ENCODE results near the gene EFNA3. TPM values are rescaled to one million over a fixed set of nuclear protein-coding genes. Genes with fewer than 3 reads are reported as not detected.

EFNA3 gene
- total and polyA plus RNA-seq, 9 of the 15 experiments (the other 6 are each of a cell fraction or from before 2014, with no cell fraction given), result 0.59 to 7.9 (median 4.7) TPM

GRCh38 chr1:155050560-155051341, 27.9 kb upstream of the EFNA3 start, which contains the start of gene ADAM15 (continued):
- TF ChIP-seq NR2C1 (IDR thresholded peaks at IDR 0.05) (no peak), NR2C1 (tag; IDR thresholded peaks at IDR 0.05) (no peak), ZNF41 (CRISPR knock-in tag; conservative IDR thresholded peaks at IDR 0.05) (0 out of 2 replicates have a peak, but pooled peaks have one; percentile 47), KLF1 (tag; IDR thresholded peaks at IDR 0.05) (peak; percentile 73; the same call in 1 of the 2 replicates), BCOR (IDR thresholded peaks at IDR 0.05) (peak; percentile 61; the same call in 1 of the 2 replicates), CBX5 (IDR thresholded peaks at IDR 0.05; ENCODE audit: borderline replicate concordance, low read depth) (peak; percentile 11; the same call in 1 of the 2 replicates), HCFC1 (IDR thresholded peaks at IDR 0.05; ENCODE audit: low read depth, low read length) (peak; percentile 52; the same call in 1 of the 2 replicates), POLR2H (tag; IDR thresholded peaks at IDR 0.05; ENCODE audit: low read depth) (no peak), CHD1 (IDR thresholded peaks at IDR 0.05; ENCODE audit: low read length) (peak; percentile 54), EP400 (IDR thresholded peaks at IDR 0.05) (peak; percentile 69; the same call in 1 of the 2 replicates), CAMTA2 (CRISPR knock-in tag; conservative IDR thresholded peaks at IDR 0.05) (peak; percentile 25; the same call in 1 of the 2 replicates)
- TF ChIP-seq, protein P1, sequence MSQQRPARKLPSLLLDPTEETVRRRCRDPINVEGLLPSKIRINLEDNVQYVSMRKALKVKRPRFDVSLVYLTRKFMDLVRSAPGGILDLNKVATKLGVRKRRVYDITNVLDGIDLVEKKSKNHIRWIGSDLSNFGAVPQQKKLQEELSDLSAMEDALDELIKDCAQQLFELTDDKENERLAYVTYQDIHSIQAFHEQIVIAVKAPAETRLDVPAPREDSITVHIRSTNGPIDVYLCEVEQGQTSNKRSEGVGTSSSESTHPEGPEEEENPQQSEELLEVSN (IDR thresholded peaks at IDR 0.05; ENCODE audit: borderline replicate concordance in 1 of 2, extremely low read depth in 1 of 2, insufficient read depth in 1 of 2, insufficient read length in 1 of 2, low read depth in 1 of 2, low read length in 1 of 2, poor library complexity in 1 of 2, severe bottlenecking in 1 of 2), result peak; percentile 98
- TF ChIP-seq, protein P2, sequence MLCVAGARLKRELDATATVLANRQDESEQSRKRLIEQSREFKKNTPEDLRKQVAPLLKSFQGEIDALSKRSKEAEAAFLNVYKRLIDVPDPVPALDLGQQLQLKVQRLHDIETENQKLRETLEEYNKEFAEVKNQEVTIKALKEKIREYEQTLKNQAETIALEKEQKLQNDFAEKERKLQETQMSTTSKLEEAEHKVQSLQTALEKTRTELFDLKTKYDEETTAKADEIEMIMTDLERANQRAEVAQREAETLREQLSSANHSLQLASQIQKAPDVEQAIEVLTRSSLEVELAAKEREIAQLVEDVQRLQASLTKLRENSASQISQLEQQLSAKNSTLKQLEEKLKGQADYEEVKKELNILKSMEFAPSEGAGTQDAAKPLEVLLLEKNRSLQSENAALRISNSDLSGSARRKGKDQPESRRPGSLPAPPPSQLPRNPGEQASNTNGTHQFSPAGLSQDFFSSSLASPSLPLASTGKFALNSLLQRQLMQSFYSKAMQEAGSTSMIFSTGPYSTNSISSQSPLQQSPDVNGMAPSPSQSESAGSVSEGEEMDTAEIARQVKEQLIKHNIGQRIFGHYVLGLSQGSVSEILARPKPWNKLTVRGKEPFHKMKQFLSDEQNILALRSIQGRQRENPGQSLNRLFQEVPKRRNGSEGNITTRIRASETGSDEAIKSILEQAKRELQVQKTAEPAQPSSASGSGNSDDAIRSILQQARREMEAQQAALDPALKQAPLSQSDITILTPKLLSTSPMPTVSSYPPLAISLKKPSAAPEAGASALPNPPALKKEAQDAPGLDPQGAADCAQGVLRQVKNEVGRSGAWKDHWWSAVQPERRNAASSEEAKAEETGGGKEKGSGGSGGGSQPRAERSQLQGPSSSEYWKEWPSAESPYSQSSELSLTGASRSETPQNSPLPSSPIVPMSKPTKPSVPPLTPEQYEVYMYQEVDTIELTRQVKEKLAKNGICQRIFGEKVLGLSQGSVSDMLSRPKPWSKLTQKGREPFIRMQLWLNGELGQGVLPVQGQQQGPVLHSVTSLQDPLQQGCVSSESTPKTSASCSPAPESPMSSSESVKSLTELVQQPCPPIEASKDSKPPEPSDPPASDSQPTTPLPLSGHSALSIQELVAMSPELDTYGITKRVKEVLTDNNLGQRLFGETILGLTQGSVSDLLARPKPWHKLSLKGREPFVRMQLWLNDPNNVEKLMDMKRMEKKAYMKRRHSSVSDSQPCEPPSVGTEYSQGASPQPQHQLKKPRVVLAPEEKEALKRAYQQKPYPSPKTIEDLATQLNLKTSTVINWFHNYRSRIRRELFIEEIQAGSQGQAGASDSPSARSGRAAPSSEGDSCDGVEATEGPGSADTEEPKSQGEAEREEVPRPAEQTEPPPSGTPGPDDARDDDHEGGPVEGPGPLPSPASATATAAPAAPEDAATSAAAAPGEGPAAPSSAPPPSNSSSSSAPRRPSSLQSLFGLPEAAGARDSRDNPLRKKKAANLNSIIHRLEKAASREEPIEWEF (CRISPR knock-in tag; IDR thresholded peaks at IDR 0.05), result no peak
